Sciatic nerve (tissue), 2 donors: ENCODE measurements around the gene DUOXA2. TPM values are rescaled to one million over a fixed set of nuclear protein-coding genes. Genes with fewer than 3 reads are reported as not detected.

Experiments
- ATAC-seq: fragments of 200-7000 bp; cut with Tn5 transposase; one replicate; pipeline ENCODE4 v1.9.1; 2020; ENCODE audit warnings: mild to moderate bottlenecking, moderate library complexity
- DNase-seq: peaks from one replicate; pipeline ENCODE4 v3.0.0-alpha.2; 2020; ENCODE audit warnings: low spot score
- intact Hi-C: fragments of 100-400 bp; cut with DNase I; formaldehyde crosslinking; loops from one replicate; pipeline ENCODE4 v1.14.2; 2022
- total RNA-seq: library from RNA; stranded (reverse); fragmentation: NEBNext Ultra II Directional; extraction: Animal tissue kit (Norgen Biotek cat#: 25700); gene quantifications from one replicate; pipeline ENCODE4 v1.2.1, GENCODE V29; 2021
- donor health status: DM: no; HTN: no; CAD: no.
- donor health status: DM: no; HTN: no; CAD: no.

The DUOXA2 gene
- total RNA-seq, 1 donor from 2014 or later: not detected

GRCh38 chr15:45114751-45115085 is 592 bp downstream of the DUOXA2 start:
- intact Hi-C loops: no loop called here
- ATAC-seq: no peak
- DNase-seq: no peak

- ATAC-seq: no peak
- intact Hi-C loops: no loop called here
- no peak for DNase-seq
Observed at GRCh38 chr15:45115312-45115820, 1.2 kb downstream of the DUOXA2 start.

- DNase-seq (no peak), ATAC-seq (no peak)
- intact Hi-C loops: no loop called here
Observed at GRCh38 chr15:45116006-45116481, 1.9 kb downstream of the DUOXA2 start.

DNA sequence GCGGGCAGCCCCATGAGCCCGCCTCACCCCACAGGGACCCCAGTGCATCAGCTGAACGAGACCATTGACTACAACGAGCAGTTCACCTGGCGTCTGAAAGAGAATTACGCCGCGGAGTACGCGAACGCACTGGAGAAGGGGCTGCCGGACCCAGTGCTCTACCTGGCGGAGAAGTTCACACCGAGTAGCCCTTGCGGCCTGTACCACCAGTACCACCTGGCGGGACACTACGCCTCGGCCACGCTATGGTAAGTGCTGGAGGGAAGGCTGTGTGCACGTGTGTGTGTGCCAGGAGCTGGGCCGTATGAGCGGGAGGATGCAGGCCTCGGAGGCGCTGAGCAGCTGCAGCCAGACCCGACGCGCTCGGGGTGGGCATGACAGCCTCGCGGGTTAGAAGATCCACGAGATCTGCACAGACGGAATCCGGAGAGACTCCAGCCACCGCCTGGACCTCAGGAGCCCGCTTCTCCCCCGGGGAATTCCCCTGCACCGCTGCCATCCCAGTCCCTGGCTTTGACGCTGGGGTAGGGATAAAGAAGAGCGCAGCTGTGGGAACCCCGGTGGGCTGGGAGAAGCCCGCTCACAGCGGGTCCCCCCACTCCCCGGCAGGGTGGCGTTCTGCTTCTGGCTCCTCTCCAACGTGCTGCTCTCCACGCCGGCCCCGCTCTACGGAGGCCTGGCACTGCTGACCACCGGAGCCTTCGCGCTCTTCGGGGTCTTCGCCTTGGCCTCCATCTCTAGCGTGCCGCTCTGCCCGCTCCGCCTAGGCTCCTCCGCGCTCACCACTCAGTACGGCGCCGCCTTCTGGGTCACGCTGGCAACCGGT is 2.6 kb downstream of the DUOXA2 start:
- DNase-seq (no peak), ATAC-seq (peak; percentile 13)
- intact Hi-C loops: no loop called here

DNA sequence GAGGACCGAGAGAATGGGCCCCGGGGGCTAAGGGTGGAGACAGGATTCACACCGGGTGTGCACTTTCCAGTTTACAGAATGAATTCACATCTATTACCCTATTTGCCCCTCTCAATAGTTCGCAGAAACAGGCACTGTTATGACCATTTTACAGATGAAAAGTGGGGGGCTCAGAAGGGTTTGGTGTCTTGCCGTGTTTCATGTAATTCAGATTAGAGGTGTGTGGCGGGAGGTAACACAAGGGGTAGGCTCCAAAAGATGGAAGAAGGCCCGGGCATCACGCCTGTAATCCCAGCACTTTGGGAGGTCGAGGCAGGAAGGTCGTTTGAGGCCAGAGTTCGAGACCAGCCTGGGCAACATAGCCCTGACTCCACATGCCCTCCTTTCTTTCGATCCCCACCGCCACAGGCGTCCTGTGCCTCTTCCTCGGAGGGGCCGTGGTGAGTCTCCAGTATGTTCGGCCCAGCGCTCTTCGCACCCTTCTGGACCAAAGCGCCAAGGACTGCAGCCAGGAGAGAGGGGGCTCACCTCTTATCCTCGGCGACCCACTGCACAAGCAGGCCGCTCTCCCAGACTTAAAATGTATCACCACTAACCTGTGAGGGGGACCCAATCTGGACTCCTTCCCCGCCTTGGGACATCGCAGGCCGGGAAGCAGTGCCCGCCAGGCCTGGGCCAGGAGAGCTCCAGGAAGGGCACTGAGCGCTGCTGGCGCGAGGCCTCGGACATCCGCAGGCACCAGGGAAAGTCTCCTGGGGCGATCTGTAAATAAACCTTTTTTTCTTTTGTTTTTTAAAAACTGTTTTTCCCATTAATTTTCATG is 3.4 kb downstream of the DUOXA2 start:
- intact Hi-C loops: no loop called here
- no peak for DNase-seq
- ATAC-seq: peak; percentile 57

DNA sequence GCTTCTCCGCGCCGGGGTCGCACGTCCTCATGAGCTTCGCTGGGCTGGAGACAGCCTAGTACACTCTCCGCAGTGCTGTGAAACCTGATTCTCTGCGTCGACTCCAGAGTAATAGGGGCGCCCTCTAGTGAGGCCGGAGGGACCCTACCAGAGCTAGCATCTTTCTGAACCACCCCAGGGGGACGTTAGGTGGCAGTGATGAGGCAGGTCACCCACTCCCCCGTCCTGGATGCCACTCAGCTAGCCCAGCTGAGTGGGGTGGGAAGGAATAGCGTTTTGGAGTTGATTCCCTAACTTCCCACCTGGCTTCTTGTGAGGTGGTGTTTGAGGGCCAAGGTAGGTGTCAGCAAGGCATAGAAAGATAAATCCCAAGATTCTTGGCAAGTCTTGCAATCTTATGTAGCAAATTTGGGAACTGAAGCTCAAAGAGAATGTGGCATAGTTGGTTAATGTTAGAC is 4.0 kb downstream of the DUOXA2 start:
- peak; percentile 96 for ATAC-seq
- intact Hi-C loops: no loop called here
- peak; percentile 91 for DNase-seq

GRCh38 chr15:45118996-45119395 is 4.9 kb downstream of the DUOXA2 start:
- ATAC-seq: no peak
- intact Hi-C loops: no loop called here
- no peak for DNase-seq

GRCh38 chr15:45120081-45120972 is 6.2 kb downstream of the DUOXA2 start:
- no peak for ATAC-seq
- intact Hi-C loops: no loop called here
- DNase-seq: no peak

GRCh38 chr15:45121020-45121419 is 6.9 kb downstream of the DUOXA2 start:
- DNase-seq (no peak), ATAC-seq (no peak)
- intact Hi-C loops: no loop called here

- intact Hi-C loops: no loop called here
- no peak for DNase-seq
- ATAC-seq: no peak
Observed at GRCh38 chr15:45121706-45122417, 7.7 kb downstream of the DUOXA2 start.

DNA sequence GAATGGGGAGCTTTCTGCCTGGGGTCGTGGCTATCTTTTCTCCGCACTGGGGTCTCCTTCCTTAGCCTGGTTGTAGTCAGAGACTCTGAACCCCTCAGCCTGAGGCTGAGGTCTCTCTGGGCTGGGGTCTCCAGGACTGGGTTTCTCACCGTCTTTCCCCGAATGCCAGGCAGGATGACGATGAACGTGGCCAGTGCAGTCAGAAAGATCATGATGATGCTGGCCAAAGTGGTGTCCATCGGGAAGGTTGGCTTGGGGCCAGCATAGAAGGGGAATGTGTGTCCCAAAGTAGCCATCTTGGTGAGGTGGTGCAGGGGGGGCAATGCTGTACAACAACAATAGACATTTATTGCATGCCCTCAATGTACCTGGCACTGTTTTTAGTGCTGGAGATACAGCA is 8.6 kb downstream of the DUOXA2 start:
- no peak for ATAC-seq
- DNase-seq: no peak
- intact Hi-C loops: no loop called here

DNA sequence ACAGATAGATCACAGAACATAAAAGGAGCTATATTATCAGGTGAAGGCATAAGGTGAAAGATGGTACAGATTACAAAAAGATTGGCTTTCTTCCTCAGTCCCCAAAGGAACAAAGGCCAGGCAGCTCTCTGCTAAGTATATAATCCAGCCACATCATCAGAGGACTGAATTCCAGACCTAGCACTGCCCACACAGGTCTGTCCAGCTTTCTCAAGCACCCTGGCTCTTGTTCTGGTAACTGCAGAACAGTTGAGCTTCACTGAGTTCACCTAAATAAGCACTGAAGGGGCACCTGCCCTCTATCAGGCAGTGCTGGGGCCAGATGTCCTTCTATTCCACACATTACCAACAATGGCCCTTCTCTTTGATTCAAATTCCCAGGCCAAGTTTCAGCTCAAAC is 9.3 kb downstream of the DUOXA2 start:
- DNase-seq (no peak), ATAC-seq (no peak)
- intact Hi-C loops: no loop called here

GRCh38 chr15:45126535-45127158 is 12.5 kb downstream of the DUOXA2 start:
- ATAC-seq: no peak
- no peak for DNase-seq
- intact Hi-C loops: no loop called here

DNA sequence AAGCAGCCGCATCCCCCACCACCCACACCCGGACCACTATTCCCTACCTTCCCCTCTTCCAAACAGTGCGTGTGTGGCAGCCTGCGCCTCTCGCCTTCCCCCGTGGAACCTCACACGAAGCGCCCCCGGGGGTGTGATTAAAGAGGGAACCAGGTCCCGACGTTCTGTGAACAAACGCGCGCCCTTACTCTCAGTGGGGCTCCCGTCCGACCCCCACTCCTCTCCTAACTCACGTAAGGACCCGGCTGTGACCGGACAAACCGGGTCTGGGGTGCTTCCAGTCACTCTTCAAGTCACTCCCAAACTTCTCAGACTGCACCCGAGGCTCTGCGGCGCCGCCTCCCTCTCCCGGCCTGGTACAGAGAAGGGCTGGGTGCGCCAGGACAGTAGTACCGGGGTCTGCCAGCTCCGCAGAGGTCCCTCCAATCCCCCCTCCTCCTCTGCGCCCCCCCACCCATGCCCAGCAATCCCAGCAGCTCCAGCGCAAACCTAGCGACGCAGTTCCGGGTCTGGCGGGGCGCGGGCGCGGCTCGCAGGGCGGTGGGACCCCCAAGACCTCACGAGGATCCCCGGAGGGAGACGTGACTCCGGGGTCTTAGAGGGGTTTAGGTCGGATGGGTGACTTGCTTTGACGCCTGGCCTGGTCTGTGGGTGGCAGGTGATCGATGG is 15.0 kb downstream of the DUOXA2 start:
- intact Hi-C loops: no loop called here
- ATAC-seq (peak; percentile 53), DNase-seq (no peak)

DNA sequence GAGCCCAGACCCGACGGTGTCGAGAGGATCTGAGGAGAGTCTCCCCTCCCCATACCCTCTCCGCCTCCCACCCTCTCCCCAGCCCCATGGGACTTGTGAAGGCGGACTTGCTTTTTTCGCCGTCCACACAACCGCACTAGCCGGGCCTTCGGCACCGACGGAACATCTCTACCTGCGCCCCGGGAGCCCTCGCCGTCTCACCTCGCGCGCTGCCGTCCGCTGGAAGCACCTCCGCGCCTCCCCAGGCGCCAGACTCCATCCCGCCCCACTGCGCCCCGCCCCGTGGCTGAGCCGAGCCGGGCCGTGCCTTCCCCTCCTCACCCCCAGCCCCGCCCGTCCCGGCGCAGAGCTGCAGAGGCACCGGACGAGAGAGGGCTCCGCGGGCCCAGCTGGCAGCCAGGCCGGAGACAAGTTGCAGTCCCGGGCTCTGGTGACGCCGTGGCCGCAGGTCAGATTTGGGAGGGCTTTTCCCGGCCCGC is 15.6 kb downstream of the DUOXA2 start, which contains the start of the genes DUOX1 and DUOXA1:
Gene DUOX1, plus strand, starts transcription at position 344 of the 479 bp plus-strand sequence. CDS start 1,973 bp downstream, outside the sequence.
Gene DUOXA1, minus strand, starts transcription at position 229 of the 479 bp plus-strand sequence. CDS start 6,865 bp downstream, outside the sequence.
- DNase-seq: peak; percentile 74
- peak; percentile 80 for ATAC-seq
- intact Hi-C loops: no loop called here

DNA sequence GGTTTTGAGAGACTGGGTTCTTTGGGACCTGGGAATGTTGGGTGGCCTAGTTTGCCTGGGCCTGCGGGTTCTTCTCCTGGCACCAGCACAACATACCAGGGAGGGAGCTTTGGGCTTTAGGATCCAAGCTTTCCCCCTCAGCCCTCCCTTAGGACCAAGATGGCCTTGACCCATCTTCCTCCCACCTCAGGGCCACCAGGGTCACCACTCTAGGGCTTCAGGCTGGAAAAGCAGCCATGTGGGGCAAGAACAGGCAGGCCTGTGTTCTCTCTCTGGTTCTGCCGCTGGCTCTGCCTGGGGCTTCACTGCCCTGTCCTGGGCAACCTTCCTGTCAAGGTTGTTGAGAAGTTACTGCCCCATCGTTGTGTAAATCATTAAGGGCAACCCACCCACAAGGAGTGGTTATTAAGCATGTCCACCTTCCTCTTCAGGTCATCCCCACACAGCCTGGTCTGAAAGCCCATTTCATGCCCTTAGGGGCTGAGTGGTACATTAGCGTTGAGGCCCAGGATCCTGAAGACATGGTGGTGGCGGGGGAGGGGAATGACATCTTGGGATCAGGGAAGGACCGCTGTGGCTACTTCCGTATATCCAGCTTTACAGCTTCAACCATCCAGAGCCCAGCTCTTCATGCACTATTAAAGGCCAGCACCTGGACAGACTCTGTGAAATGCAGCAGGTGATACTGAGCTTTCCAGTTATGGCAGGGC is 16.3 kb downstream of the DUOXA2 start:
- ATAC-seq (no peak), DNase-seq (no peak)

More for the DNA sequence above, 16.3 kb downstream of the DUOXA2 start:
- intact Hi-C loops: no loop called here
